K562 (cell line): Measurements from ENCODE around the gene PPRC1. TPM values are rescaled to one million over a fixed set of nuclear protein-coding genes. Genes with fewer than 3 reads are reported as not detected.

Source experiments
- ATAC-seq: fragments of 200-7000 bp; cut with Tn5 transposase; 3 replicates; pipeline ENCODE4 v1.9.1; 2020; ENCODE audit warnings: moderate library complexity
- BruUV-seq: library from RNA; stranded (reverse); fragments of 400-500 nt; replicated peaks from 2 replicates; lab custom pipeline; 2021; lab: Mats Ljungman, UMichigan
- CTCF ChIA-PET: fragments of 300-600 bp; formaldehyde crosslinking; extraction: SDS; loops from one replicate; lab custom pipeline; 2021; ENCODE audit warnings: low intra/inter-chr PET ratio; lab: Yijun Ruan, JAX
- POLR2A ChIA-PET: fragments of 300-600, 350-650 bp; sonication (Branson Sonifier 250); formaldehyde crosslinking; extraction: SDS; loops from one replicate; lab custom pipeline; 2021; ENCODE audit warnings: antibody characterized with exemption, inconsistent platforms; lab: Yijun Ruan, JAX
- DNase-seq, 4 experiments: peaks; one replicate each; pipeline versions ENCODE4 v3.0.0 to v3.0.0-alpha.2; 2011 to 2018; ENCODE audit warnings: low spot score in 3 of 4, mixed read lengths in 3 of 4; ENCODE audit errors: extremely low read depth in 1 of 4
- FAIRE-seq: peaks from 2 replicates; lab custom pipeline; 2011; peaks lifted over from hg19 to GRCh38; lab: Jason Lieb, UNC
- H2AFZ ChIP-seq: 2 replicates; pipeline ENCODE4 v1.6.0; 2011; ENCODE audit warnings: low read depth, low read length, control low read depth, inconsistent platforms
- H3K27ac ChIP-seq: fragments of 200-600 bp; 3 replicates; pipeline ENCODE4 v1.8.0; 2011; ENCODE audit warnings: low read depth, mild to moderate bottlenecking, control low read depth, inconsistent platforms, low read length, moderate library complexity, mixed read lengths; ENCODE audit errors: extremely low read depth
- H3K27me3 ChIP-seq, 2 experiments: fragments of 300-600 bp in 1 of 2; 2 replicates in 1 of 2; 3 replicates in 1 of 2; pipeline versions ENCODE4 v1.6.0 to v1.8.0; 2011; ENCODE audit warnings: inconsistent platforms in 2 of 2, low read length in 2 of 2, mild to moderate bottlenecking in 1 of 2, mixed read lengths in 1 of 2, moderate library complexity in 1 of 2; ENCODE audit not compliant: control insufficient read depth in 2 of 2, insufficient read depth in 2 of 2
- H3K36me3 ChIP-seq: fragments of 300-600 bp; 3 replicates; pipeline ENCODE4 v1.8.0; 2011; ENCODE audit warnings: mild to moderate bottlenecking, low read length, inconsistent platforms; ENCODE audit not compliant: control insufficient read depth, insufficient read depth
- H3K4me1 ChIP-seq, 2 experiments: fragments of 200-600 bp in 1 of 2; replicated peaks in 1 of 2; 2 replicates in 1 of 2; 3 replicates in 1 of 2; pipeline versions ENCODE4 v1.5.1 to v1.8.0; 2011; ENCODE audit warnings: inconsistent platforms in 2 of 2, low read length in 2 of 2, mild to moderate bottlenecking in 1 of 2, mixed read lengths in 1 of 2, moderate library complexity in 1 of 2; ENCODE audit not compliant: control insufficient read depth in 2 of 2, insufficient read depth in 2 of 2
- H3K4me2 ChIP-seq: 2 replicates; pipeline ENCODE4 v1.6.1; 2011; ENCODE audit warnings: low read length, control low read depth, inconsistent platforms, mixed read lengths; ENCODE audit not compliant: insufficient read depth
- H3K4me3 ChIP-seq: fragments of 200-600 bp; sonication (generic), shearing (Covaris generic); 2 replicates; pipeline ENCODE4 v1.5.1; 2016; ENCODE audit warnings: control low read depth, inconsistent platforms
- H3K79me2 ChIP-seq: fragments of 200-600 bp; 3 replicates; pipeline ENCODE4 v1.8.0; 2011; ENCODE audit warnings: low read length, inconsistent platforms; ENCODE audit not compliant: control insufficient read depth, insufficient read depth
- H3K9ac ChIP-seq, 2 experiments: 2 replicates each; pipeline versions ENCODE4 v1.6.0 to v1.6.1; 2011; ENCODE audit warnings: low read depth in 2 of 2, low read length in 2 of 2, control low read depth in 1 of 2, inconsistent platforms in 1 of 2, mild to moderate bottlenecking in 1 of 2, mixed read lengths in 1 of 2; ENCODE audit not compliant: insufficient read depth in 1 of 2
- H3K9me1 ChIP-seq: one replicate; pipeline ENCODE4 v1.6.0; 2011; ENCODE audit warnings: inconsistent platforms, mild to moderate bottlenecking, low read length, moderate library complexity; ENCODE audit not compliant: control insufficient read depth, insufficient read depth
- H3K9me3 ChIP-seq: replicated peaks from 2 replicates; pipeline ENCODE4 v1.5.1; 2011; ENCODE audit warnings: low read depth, low read length, inconsistent platforms; ENCODE audit not compliant: control insufficient read depth, insufficient read depth
- H4K20me1 ChIP-seq: replicated peaks from 2 replicates; pipeline ENCODE4 v1.6.1; 2011; ENCODE audit warnings: low read length, inconsistent platforms, mixed read lengths; ENCODE audit not compliant: control insufficient read depth, insufficient read depth
- FUS ChIP-seq: fragments of 200-400 bp; formaldehyde crosslinking; optimal IDR thresholded peaks from 2 replicates; pipeline ENCODE3; 2017; ENCODE audit warnings: low read depth, low read length
- NCOA4 ChIP-seq: fragments of 450-650 bp; IDR thresholded peaks from 2 replicates; pipeline ENCODE4 v1.6.1; 2018; ENCODE audit warnings: mild to moderate bottlenecking; ENCODE audit not compliant: partially characterized antibody
- NUFIP1 ChIP-seq: fragments of 450-650 bp; IDR thresholded peaks from 2 replicates; pipeline ENCODE4 v1.6.1; 2018; ENCODE audit not compliant: partially characterized antibody
- POLR2G ChIP-seq: fragments of 200-400 bp; formaldehyde crosslinking; IDR thresholded peaks from 2 replicates; pipeline ENCODE4 v1.6.1; 2017; ENCODE audit warnings: low read depth, mild to moderate bottlenecking, antibody characterized with exemption, low read length, moderate library complexity
- RFX1 ChIP-seq: fragments of 450-650 bp; IDR thresholded peaks from 2 replicates; pipeline ENCODE4 v1.6.1; 2016; ENCODE audit warnings: mild to moderate bottlenecking, moderate library complexity
- ZNF121 ChIP-seq: sonication (generic); formaldehyde crosslinking; conservative IDR thresholded peaks from 2 replicates; pipeline ENCODE4 v1.8.0; 2022; ENCODE audit warnings: missing genetic modification reagents
- ZNF41 ChIP-seq: fragments of 250-450 bp; sonication (Bioruptor Pico); conservative IDR thresholded peaks from 2 replicates; pipeline ENCODE4 v1.4.0; 2020; ENCODE audit warnings: mild to moderate bottlenecking
- ZNF507 ChIP-seq: conservative IDR thresholded peaks from 2 replicates; pipeline ENCODE4 v1.6.1; 2017; ENCODE audit warnings: missing genetic modification characterization, missing compliant biosample characterization
- WGBS: fragments of 100-300 bp; shearing (Covaris generic); methylation state at CpG from one replicate; pipeline ENCODE4 v1.1.6; 2016; ENCODE audit warnings: low coverage, mixed read lengths; ENCODE audit not compliant: insufficient coverage; ENCODE audit errors: missing lambda C conversion rate; 5-methylcytosine and 5-hydroxymethylcytosine counted together
- in situ Hi-C: fragments of 300-500 bp; cut with MboI; formaldehyde crosslinking; loops from 4 replicates; pipeline ENCODE4 v1.15.0; 2018; ENCODE audit warnings: inconsistent platforms, mixed read lengths
- intact Hi-C: fragments of 100-400 bp; cut with micrococcal nuclease; formaldehyde crosslinking; loops from 2 replicates; pipeline ENCODE4 v1.14.2; 2022
- polyA plus RNA-seq, 8 experiments: library from polyadenylated mRNA; depleted of rRNA in 4 of 8; stranded (reverse) in 5 of 8; unstranded in 3 of 8; fragments of >200 nt; fragmentation: Nextera tagmentation in 2 of 8; fragmentation: Illumina TruSeq in 1 of 8; extraction: Ambion mirVana in 2 of 8; extraction: Trizol in 1 of 8; gene quantifications; 2 replicates each; pipeline versions ENCODE4 v1.2.1 to v1.2.3, GENCODE V29; 2011 to 2014; ENCODE audit warnings: inconsistent platforms in 1 of 8, missing spikeins in 1 of 8
- total RNA-seq, 7 experiments: library from RNA; depleted of rRNA in 6 of 7; stranded (reverse); fragments of >200 nt in 6 of 7; fragmentation: Illumina TruSeq in 2 of 7; extraction: Trizol in 2 of 7; gene quantifications; 2 replicates each; pipeline versions ENCODE4 v1.2.1 to v1.2.3, GENCODE V29; 2011 to 2021; ENCODE audit warnings: low replicate concordance in 1 of 7
- TF ChIP-seq, protein P1 (sequence below): fragments of 450-650 bp; IDR thresholded peaks from 2 replicates; pipeline ENCODE4 v1.6.1; 2016; ENCODE audit warnings: low read depth

The PPRC1 gene
- total and polyA plus RNA-seq, 9 of the 15 experiments (the other 6 are each of a cell fraction or from before 2014, with no cell fraction given) = 8.5 to 47.1 (median 16.2) TPM

DNA sequence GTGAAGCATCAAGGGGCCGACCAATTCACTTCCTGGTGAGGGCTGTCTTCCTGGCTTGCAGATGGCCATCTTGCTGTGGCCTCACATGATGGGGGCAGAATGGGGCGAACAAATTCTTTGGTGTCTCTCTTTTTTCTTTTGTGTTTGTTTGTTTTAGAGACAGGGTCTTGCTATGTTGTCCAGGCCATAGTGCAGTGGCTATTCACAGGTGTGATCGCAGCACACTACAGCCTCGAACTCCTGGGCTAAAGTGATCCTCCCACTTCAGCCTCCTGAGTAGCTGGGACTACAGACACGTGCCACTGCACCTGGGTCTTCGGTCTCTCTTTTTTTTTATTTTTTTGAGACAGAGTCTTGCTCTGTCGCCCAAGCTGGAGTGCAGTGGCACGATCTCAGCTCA is 39.4 kb downstream of the PPRC1 start:
- Histone ChIP-seq H3K9me1 (no peaks in the 10 kb centered on the region), H3K9ac (no peak overlapping the region), H3K4me2 (no peak overlapping the region), H3K27ac (no peak overlapping the region), H3K36me3 (no peaks in the 10 kb centered on the region), H4K20me1 (no peaks in the 10 kb centered on the region), H3K4me1 (peaks cover 0 to 6% of the 10 kb centered on the region in 2 experiments; a peak in 2 of 5 replicates), H3K79me2 (no peaks in the 10 kb centered on the region), H3K9me3 (no peaks in the 10 kb centered on the region), H3K4me3 (no peak overlapping the region), H3K27me3 (no peaks in the 10 kb centered on the region), H2AFZ (no peak overlapping the region)
- intact Hi-C loops = no loop called here
- POLR2A ChIA-PET = no interaction called here
- CTCF ChIA-PET = no interaction called here
- no peak for DNase-seq
- 48% methylated on average over 4 of the region's 8 CpGs for whole genome bisulfite sequencing
- FAIRE-seq = no peak
- no peak for ATAC-seq
- in situ Hi-C loops = no loop called here
- TF ChIP-seq ZNF41 (CRISPR knock-in tag) (no peak), FUS (no peak), ZNF121 (CRISPR knock-in tag) (peak; percentile 66)
- no TSS peak for BruUV-seq

DNA sequence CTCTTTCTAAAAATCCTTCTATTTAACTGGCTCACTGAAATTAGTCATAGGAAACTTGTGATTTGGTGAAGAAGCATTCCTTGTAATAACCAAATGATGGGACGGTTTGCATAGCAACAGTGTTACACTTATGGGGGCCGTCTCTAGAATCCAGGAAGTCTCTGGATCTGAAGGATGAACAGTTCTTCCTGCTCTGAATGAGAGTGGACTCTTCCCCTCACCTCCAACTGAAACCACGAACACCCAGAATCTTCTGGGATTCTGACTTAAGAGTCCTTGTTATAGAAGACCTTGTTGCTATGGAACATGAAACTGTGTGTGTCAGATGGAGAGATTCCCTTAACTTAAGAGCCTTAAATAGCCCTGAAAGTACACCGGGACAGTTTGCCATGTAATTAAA is 42.6 kb downstream of the PPRC1 start:
- no peak overlapping the region for H3K27ac ChIP-seq
- no peak for ATAC-seq
- H3K9me1 ChIP-seq = no peaks in the 10 kb centered on the region
- H3K9me3 ChIP-seq = no peaks in the 10 kb centered on the region
- no peaks in the 10 kb centered on the region for H4K20me1 ChIP-seq
- no peak for DNase-seq
- no peaks in the 10 kb centered on the region for H3K36me3 ChIP-seq
- H3K4me2 ChIP-seq = no peak overlapping the region
- ChIA-PET POLR2A (no interaction called here), CTCF (no interaction called here)
- peak overlapping the region; percentile 68; the same call in 1 of the 2 replicates for H2AFZ ChIP-seq
- H3K79me2 ChIP-seq = no peaks in the 10 kb centered on the region
- H3K4me1 ChIP-seq = no peaks in the 10 kb centered on the region
- no peak for FAIRE-seq
- intact Hi-C loops = no loop called here
- no peak overlapping the region for H3K4me3 ChIP-seq
- in situ Hi-C loops = no loop called here
- 15% methylated on average over 4 of the region's 4 CpGs for WGBS
- H3K27me3 ChIP-seq = no peaks in the 10 kb centered on the region
- BruUV-seq = no TSS peak
- no peak overlapping the region for H3K9ac ChIP-seq
- no peak for TF ChIP-seq NUFIP1
- TF ChIP-seq NCOA4 = no peak
- no peak for TF ChIP-seq ZNF507 (tag)
- TF ChIP-seq, protein P1, sequence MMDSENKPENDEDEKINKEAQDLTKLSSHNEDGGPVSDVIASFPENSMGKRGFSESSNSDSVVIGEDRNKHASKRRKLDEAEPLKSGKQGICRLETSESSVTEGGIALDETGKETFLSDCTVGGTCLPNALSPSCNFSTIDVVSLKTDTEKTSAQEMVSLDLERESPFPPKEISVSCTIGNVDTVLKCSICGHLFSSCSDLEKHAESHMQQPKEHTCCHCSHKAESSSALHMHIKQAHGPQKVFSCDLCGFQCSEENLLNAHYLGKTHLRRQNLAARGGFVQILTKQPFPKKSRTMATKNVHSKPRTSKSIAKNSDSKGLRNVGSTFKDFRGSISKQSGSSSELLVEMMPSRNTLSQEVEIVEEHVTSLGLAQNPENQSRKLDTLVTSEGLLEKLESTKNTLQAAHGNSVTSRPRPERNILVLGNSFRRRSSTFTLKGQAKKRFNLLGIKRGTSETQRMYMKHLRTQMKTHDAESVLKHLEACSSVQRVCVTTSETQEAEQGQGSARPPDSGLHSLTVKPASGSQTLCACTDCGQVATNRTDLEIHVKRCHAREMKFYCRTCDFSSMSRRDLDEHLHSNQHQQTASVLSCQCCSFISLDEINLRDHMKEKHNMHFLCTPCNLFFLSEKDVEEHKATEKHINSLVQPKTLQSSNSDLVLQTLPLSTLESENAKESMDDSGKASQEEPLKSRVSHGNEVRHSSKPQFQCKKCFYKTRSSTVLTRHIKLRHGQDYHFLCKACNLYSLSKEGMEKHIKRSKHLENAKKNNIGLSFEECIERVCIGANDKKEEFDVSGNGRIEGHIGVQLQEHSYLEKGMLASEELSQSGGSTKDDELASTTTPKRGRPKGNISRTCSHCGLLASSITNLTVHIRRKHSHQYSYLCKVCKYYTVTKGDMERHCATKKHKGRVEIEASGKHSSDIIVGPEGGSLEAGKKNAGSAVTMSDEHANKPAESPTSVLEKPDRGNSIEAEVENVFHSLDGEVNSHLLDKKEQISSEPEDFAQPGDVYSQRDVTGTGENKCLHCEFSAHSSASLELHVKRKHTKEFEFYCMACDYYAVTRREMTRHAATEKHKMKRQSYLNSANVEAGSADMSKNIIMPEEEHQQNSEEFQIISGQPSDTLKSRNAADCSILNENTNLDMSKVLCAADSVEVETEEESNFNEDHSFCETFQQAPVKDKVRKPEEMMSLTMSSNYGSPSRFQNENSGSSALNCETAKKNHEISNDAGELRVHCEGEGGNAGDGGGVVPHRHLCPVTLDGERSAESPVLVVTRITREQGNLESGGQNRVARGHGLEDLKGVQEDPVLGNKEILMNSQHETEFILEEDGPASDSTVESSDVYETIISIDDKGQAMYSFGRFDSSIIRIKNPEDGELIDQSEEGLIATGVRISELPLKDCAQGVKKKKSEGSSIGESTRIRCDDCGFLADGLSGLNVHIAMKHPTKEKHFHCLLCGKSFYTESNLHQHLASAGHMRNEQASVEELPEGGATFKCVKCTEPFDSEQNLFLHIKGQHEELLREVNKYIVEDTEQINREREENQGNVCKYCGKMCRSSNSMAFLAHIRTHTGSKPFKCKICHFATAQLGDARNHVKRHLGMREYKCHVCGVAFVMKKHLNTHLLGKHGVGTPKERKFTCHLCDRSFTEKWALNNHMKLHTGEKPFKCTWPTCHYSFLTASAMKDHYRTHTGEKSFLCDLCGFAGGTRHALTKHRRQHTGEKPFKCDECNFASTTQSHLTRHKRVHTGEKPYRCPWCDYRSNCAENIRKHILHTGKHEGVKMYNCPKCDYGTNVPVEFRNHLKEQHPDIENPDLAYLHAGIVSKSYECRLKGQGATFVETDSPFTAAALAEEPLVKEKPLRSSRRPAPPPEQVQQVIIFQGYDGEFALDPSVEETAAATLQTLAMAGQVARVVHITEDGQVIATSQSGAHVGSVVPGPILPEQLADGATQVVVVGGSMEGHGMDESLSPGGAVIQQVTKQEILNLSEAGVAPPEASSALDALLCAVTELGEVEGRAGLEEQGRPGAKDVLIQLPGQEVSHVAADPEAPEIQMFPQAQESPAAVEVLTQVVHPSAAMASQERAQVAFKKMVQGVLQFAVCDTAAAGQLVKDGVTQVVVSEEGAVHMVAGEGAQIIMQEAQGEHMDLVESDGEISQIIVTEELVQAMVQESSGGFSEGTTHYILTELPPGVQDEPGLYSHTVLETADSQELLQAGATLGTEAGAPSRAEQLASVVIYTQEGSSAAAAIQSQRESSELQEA = no peak
- TF ChIP-seq RFX1 = peak; percentile 71
- TF ChIP-seq POLR2G = no peak
- TF ChIP-seq ZNF41 (CRISPR knock-in tag) = no peak
